SK-N-SH (cell line): ENCODE data around the gene KCND3. TPM values are rescaled to one million over a fixed set of nuclear protein-coding genes. Genes with fewer than 3 reads are reported as not detected.

ENCODE experiments used
- CTCF ChIA-PET: fragments of 300-600, 350-600 bp; formaldehyde crosslinking; extraction: SDS; loops from one replicate; lab custom pipeline; 2021; lab: Yijun Ruan, JAX
- POLR2A ChIA-PET: fragments of 350-600 bp; sonication (Branson Sonifier 250); formaldehyde crosslinking; extraction: SDS; loops from one replicate; lab custom pipeline; 2020; ENCODE audit warnings: antibody characterized with exemption, inconsistent platforms; lab: Yijun Ruan, JAX
- DNase-seq: peaks from one replicate; pipeline ENCODE4 v3.0.0; 2012
- H2AFZ ChIP-seq: fragments of 200-600 bp; sonication (generic); 2 replicates; pipeline ENCODE4 v1.8.1; 2016; ENCODE audit warnings: antibody characterized with exemption, mild to moderate bottlenecking, low read depth
- H3F3A ChIP-seq: fragments of 200-600 bp; sonication (generic); replicated peaks from 2 replicates; pipeline ENCODE3; 2016; ENCODE audit warnings: antibody characterized with exemption, mild to moderate bottlenecking; ENCODE audit not compliant: insufficient read depth
- H3K27ac ChIP-seq, 2 experiments: fragments of 200-500 bp in 1 of 2; fragments of 200-600 bp in 1 of 2; sonication (Bioruptor generic) in 1 of 2; sonication (generic), shearing (Covaris generic) in 1 of 2; 2 replicates each; pipeline versions ENCODE4 v1.5.1 to v1.6.1; 2014 to 2016; ENCODE audit warnings: low read depth in 2 of 2, inconsistent platforms in 1 of 2, low read length in 1 of 2, mild to moderate bottlenecking in 1 of 2, mixed read lengths in 1 of 2
- H3K27me3 ChIP-seq: fragments of 200-600 bp; sonication (generic), shearing (Covaris generic); 2 replicates; pipeline ENCODE4 v1.6.1; 2016; ENCODE audit warnings: mixed run types; ENCODE audit not compliant: insufficient read depth
- H3K36me3 ChIP-seq, 2 experiments: fragments of 200-500 bp in 1 of 2; fragments of 200-600 bp in 1 of 2; sonication (Bioruptor generic) in 1 of 2; sonication (generic) in 1 of 2; replicated peaks in 1 of 2; 2 replicates each; pipeline versions ENCODE3 to v1.5.1; 2014 to 2016; ENCODE audit warnings: low read length in 1 of 2, mild to moderate bottlenecking in 1 of 2; ENCODE audit not compliant: insufficient read depth in 2 of 2, control insufficient read depth in 1 of 2
- H3K4me1 ChIP-seq, 2 experiments: fragments of 200-500 bp in 1 of 2; fragments of 200-600 bp in 1 of 2; sonication (Bioruptor generic) in 1 of 2; sonication (generic), shearing (Covaris generic) in 1 of 2; 2 replicates each; pipeline versions ENCODE4 v1.5.1 to v1.6.1; 2014 to 2016; ENCODE audit warnings: low read depth in 1 of 2, low read length in 1 of 2, mixed run types in 1 of 2; ENCODE audit not compliant: insufficient read depth in 2 of 2, control insufficient read depth in 1 of 2
- H3K4me2 ChIP-seq: fragments of 200-600 bp; sonication (generic), shearing (Covaris generic); 2 replicates; pipeline ENCODE4 v1.6.1; 2017; ENCODE audit warnings: mixed run types
- H3K4me3 ChIP-seq, 2 experiments: fragments of 200-500 bp in 1 of 2; fragments of 200-600 bp in 1 of 2; sonication (Bioruptor generic) in 1 of 2; sonication (generic), shearing (Covaris generic) in 1 of 2; 2 replicates each; pipeline versions ENCODE4 v1.5.1 to v1.8.1; 2014 to 2016; ENCODE audit warnings: low read depth in 2 of 2, inconsistent platforms in 1 of 2, low read length in 1 of 2, mild to moderate bottlenecking in 1 of 2, mixed read lengths in 1 of 2, moderate library complexity in 1 of 2
- H3K79me2 ChIP-seq: fragments of 200-600 bp; sonication (generic); 2 replicates; pipeline ENCODE4 v1.8.1; 2017; ENCODE audit warnings: mild to moderate bottlenecking; ENCODE audit not compliant: insufficient read depth
- H3K9ac ChIP-seq: fragments of 200-600 bp; sonication (generic); 2 replicates; pipeline ENCODE4 v1.6.1; 2017; ENCODE audit warnings: mixed run types
- H3K9me2 ChIP-seq: fragments of 200-600 bp; sonication (generic); 2 replicates; pipeline ENCODE4 v1.6.1; 2017; ENCODE audit warnings: mixed run types
- H3K9me3 ChIP-seq: fragments of 200-600 bp; sonication (generic); 2 replicates; pipeline ENCODE4 v1.6.1; 2017; ENCODE audit warnings: mixed run types, mild to moderate bottlenecking, moderate library complexity
- H4K20me1 ChIP-seq: fragments of 200-600 bp; sonication (generic); 2 replicates; pipeline ENCODE4 v1.6.1; 2017; ENCODE audit warnings: mild to moderate bottlenecking, mixed run types; ENCODE audit not compliant: insufficient read depth
- CHD2 ChIP-seq: fragments of 150-350 bp; IDR thresholded peaks from 2 replicates; pipeline ENCODE4 v1.6.1; 2018; ENCODE audit warnings: low read length; ENCODE audit not compliant: partially characterized antibody
- ELF1 ChIP-seq: IDR thresholded peaks from 2 replicates; pipeline ENCODE4 v1.4.0; 2012
- EP300 ChIP-seq, 2 experiments: IDR thresholded peaks; 2 replicates each; pipeline versions ENCODE4 v1.4.0 to v1.6.1; 2012; ENCODE audit warnings: borderline replicate concordance in 1 of 2, low read depth in 1 of 2, low read length in 1 of 2
- EZH2phosphoT487 ChIP-seq: fragments of 200-600 bp; sonication (generic); IDR thresholded peaks from 2 replicates; pipeline ENCODE4 v1.6.1; 2017; ENCODE audit warnings: low read depth, mixed run types, mild to moderate bottlenecking, antibody characterized with exemption, moderate library complexity, borderline replicate concordance
- FOXJ3 ChIP-seq: sonication (generic); formaldehyde crosslinking; IDR thresholded peaks from 2 replicates; pipeline ENCODE4 v1.5.1; 2020; ENCODE audit warnings: mild to moderate bottlenecking, missing genetic modification reagents
- GABPA ChIP-seq: IDR thresholded peaks from 2 replicates; pipeline ENCODE4 v1.4.0; 2012; ENCODE audit warnings: low read depth, mild to moderate bottlenecking
- GATA2 ChIP-seq: sonication (generic); formaldehyde crosslinking; IDR thresholded peaks from 2 replicates; pipeline ENCODE4 v1.5.0; 2020; ENCODE audit warnings: mild to moderate bottlenecking, missing genetic modification reagents
- JUND ChIP-seq: IDR thresholded peaks from 2 replicates; pipeline ENCODE4 v1.4.0; 2012
- MEF2A ChIP-seq: IDR thresholded peaks from 2 replicates; pipeline ENCODE4 v1.4.0; 2012; ENCODE audit warnings: low read depth, borderline replicate concordance
- MXI1 ChIP-seq: IDR thresholded peaks from 2 replicates; pipeline ENCODE4 v1.6.1; 2012; ENCODE audit warnings: mild to moderate bottlenecking, low read depth, low read length, improper control_type of control experiment
- NFIC ChIP-seq: IDR thresholded peaks from 2 replicates; pipeline ENCODE4 v1.4.0; 2012; ENCODE audit warnings: borderline replicate concordance
- NRF1 ChIP-seq: IDR thresholded peaks from 2 replicates; pipeline ENCODE4 v1.6.1; 2012; ENCODE audit warnings: low read depth, mild to moderate bottlenecking, low read length
- POLR2AphosphoS5 ChIP-seq: IDR thresholded peaks from 2 replicates; pipeline ENCODE4 v1.6.1; 2012; ENCODE audit warnings: low read depth, low read length
- RAD21 ChIP-seq: IDR thresholded peaks from 2 replicates; pipeline ENCODE4 v1.6.1; 2012; ENCODE audit warnings: mild to moderate bottlenecking, low read length
- TCF12 ChIP-seq: IDR thresholded peaks from 2 replicates; pipeline ENCODE4 v1.4.0; 2012
- TEAD4 ChIP-seq: IDR thresholded peaks from 2 replicates; pipeline ENCODE4 v1.4.0; 2012; ENCODE audit warnings: mild to moderate bottlenecking, borderline replicate concordance; ENCODE audit not compliant: insufficient read depth
- YY1 ChIP-seq: IDR thresholded peaks from 2 replicates; pipeline ENCODE4 v1.4.0; 2012; ENCODE audit warnings: low read depth, mild to moderate bottlenecking
- WGBS: methylation state at CpG from one replicate; pipeline ENCODE4 v1.1.6; 2017; ENCODE audit warnings: low lambda C conversion rate; 5-methylcytosine and 5-hydroxymethylcytosine counted together
- polyA plus RNA-seq, 3 experiments: library from polyadenylated mRNA; depleted of rRNA; stranded (reverse); fragments of >200 nt; gene quantifications; 2 replicates each; pipeline ENCODE4 v1.2.3, GENCODE V29; 2012
- TF ChIP-seq, protein P1 (sequence below): IDR thresholded peaks from 2 replicates; pipeline ENCODE4 v1.4.0; 2012; ENCODE audit warnings: low read depth, borderline replicate concordance
- TF ChIP-seq, protein P2 (sequence below): fragments of 150-350 bp; IDR thresholded peaks from 2 replicates; pipeline ENCODE4 v1.6.1; 2016; ENCODE audit warnings: mild to moderate bottlenecking, low read depth, low read length
- TF ChIP-seq, protein P3 (sequence below): IDR thresholded peaks from 2 replicates; pipeline ENCODE4 v1.4.0; 2012; ENCODE audit warnings: low read depth, borderline replicate concordance
- TF ChIP-seq, protein P4 (sequence below): IDR thresholded peaks from 2 replicates; pipeline ENCODE4 v1.6.1; 2012; ENCODE audit warnings: mild to moderate bottlenecking, low read depth, low read length, moderate library complexity

KCND3 gene
- polyA plus RNA-seq, 1 of the 3 experiments (the other 2 are of a cell fraction): not detected

DNA sequence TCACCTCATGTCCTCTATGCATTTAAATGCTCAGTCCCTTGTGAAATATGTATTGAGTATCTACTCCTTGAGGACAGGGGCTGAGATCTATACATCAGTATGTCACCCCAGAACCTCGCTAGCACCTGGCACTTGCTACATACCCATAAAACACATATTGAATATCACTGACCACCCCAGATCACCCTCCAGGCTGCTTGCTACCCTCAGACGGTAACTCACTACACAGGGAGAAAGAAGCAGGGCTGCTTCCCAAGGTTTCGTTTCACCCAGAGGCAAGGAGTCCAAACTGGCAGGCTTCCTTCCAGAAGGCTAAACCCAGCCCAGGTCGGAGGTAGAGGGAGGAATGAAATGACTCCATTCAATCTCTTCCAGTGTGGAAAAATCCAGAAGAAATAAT, 258.8 kb downstream of the KCND3 start (continued):
- TF ChIP-seq EZH2phosphoT487 (no peak), NRF1 (no peak), GABPA (no peak)
- TF ChIP-seq, protein P1, sequence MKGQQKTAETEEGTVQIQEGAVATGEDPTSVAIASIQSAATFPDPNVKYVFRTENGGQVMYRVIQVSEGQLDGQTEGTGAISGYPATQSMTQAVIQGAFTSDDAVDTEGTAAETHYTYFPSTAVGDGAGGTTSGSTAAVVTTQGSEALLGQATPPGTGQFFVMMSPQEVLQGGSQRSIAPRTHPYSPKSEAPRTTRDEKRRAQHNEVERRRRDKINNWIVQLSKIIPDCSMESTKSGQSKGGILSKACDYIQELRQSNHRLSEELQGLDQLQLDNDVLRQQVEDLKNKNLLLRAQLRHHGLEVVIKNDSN: no peak

DNA sequence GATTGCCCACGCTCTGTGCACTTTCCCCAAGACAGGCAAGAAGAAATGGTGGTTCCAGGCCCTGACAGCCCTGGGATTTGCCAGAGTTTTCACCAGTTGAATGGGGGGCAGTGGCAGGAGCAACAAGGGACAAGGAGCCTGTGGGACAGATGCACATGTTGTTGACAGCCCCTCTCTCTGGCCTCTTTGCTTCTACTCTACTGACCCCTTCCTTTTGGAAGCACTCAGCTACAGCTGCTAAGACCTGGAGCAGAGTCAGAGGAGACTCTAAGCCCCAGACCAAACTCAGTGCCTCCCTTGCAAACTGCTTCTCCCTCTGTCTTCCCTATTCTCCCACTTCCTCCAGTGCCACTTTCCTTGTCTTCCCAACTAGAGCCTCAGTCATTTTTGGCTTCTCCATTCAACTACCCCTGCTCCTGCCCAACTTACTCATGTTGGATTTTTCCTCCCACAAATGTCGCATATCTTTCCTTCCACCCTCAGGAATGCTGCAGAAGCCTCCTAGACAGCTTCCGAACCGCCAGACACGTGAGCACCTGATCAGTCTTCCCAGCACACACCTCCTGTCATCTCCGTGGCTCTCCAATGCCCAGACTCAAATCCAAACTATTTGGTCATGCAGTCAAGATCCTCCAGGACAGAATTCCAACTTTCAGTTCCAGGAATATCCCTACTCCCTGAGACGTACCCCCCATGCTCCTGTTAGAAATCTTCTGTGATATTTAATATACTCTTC, 259.4 kb downstream of the KCND3 start:
- H3K27me3 ChIP-seq: no peaks in the 10 kb centered on the region
- no peaks in the 10 kb centered on the region for H4K20me1 ChIP-seq
- H3F3A ChIP-seq: no peaks in the 10 kb centered on the region
- H3K36me3 ChIP-seq: no peaks in the 10 kb centered on the region
- H3K9me2 ChIP-seq: no peaks in the 10 kb centered on the region
- no peak for DNase-seq
- H3K9ac ChIP-seq: no peak overlapping the region
- H3K4me1 ChIP-seq: no peaks in the 10 kb centered on the region
- ChIA-PET CTCF (interaction anchor here (1.2 to 2.4 kb wide), 2 partner anchors 9 to 14 kb away, joined by 4 to 7 read pairs; partner anchors contain the start of gene INKA2), POLR2A (no interaction called here)
- TF ChIP-seq GATA2 (CRISPR knock-in tag): no peak
- TF ChIP-seq POLR2AphosphoS5: no peak
- TF ChIP-seq NFIC: no peak
- TF ChIP-seq YY1: no peak
- no peak for TF ChIP-seq TCF12
- TF ChIP-seq MEF2A: no peak
- TF ChIP-seq RAD21: no peak
- TF ChIP-seq, protein P2, sequence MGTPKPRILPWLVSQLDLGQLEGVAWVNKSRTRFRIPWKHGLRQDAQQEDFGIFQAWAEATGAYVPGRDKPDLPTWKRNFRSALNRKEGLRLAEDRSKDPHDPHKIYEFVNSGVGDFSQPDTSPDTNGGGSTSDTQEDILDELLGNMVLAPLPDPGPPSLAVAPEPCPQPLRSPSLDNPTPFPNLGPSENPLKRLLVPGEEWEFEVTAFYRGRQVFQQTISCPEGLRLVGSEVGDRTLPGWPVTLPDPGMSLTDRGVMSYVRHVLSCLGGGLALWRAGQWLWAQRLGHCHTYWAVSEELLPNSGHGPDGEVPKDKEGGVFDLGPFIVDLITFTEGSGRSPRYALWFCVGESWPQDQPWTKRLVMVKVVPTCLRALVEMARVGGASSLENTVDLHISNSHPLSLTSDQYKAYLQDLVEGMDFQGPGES: no peak
- TF ChIP-seq, protein P3, sequence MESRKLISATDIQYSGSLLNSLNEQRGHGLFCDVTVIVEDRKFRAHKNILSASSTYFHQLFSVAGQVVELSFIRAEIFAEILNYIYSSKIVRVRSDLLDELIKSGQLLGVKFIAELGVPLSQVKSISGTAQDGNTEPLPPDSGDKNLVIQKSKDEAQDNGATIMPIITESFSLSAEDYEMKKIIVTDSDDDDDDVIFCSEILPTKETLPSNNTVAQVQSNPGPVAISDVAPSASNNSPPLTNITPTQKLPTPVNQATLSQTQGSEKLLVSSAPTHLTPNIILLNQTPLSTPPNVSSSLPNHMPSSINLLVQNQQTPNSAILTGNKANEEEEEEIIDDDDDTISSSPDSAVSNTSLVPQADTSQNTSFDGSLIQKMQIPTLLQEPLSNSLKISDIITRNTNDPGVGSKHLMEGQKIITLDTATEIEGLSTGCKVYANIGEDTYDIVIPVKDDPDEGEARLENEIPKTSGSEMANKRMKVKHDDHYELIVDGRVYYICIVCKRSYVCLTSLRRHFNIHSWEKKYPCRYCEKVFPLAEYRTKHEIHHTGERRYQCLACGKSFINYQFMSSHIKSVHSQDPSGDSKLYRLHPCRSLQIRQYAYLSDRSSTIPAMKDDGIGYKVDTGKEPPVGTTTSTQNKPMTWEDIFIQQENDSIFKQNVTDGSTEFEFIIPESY: no peak
- TF ChIP-seq CHD2: no peak
- no peak for TF ChIP-seq ELF1
- TF ChIP-seq, protein P4, sequence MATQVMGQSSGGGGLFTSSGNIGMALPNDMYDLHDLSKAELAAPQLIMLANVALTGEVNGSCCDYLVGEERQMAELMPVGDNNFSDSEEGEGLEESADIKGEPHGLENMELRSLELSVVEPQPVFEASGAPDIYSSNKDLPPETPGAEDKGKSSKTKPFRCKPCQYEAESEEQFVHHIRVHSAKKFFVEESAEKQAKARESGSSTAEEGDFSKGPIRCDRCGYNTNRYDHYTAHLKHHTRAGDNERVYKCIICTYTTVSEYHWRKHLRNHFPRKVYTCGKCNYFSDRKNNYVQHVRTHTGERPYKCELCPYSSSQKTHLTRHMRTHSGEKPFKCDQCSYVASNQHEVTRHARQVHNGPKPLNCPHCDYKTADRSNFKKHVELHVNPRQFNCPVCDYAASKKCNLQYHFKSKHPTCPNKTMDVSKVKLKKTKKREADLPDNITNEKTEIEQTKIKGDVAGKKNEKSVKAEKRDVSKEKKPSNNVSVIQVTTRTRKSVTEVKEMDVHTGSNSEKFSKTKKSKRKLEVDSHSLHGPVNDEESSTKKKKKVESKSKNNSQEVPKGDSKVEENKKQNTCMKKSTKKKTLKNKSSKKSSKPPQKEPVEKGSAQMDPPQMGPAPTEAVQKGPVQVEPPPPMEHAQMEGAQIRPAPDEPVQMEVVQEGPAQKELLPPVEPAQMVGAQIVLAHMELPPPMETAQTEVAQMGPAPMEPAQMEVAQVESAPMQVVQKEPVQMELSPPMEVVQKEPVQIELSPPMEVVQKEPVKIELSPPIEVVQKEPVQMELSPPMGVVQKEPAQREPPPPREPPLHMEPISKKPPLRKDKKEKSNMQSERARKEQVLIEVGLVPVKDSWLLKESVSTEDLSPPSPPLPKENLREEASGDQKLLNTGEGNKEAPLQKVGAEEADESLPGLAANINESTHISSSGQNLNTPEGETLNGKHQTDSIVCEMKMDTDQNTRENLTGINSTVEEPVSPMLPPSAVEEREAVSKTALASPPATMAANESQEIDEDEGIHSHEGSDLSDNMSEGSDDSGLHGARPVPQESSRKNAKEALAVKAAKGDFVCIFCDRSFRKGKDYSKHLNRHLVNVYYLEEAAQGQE: no peak
- TF ChIP-seq JUND: no peak
- TF ChIP-seq EZH2phosphoT487: no peak
- TF ChIP-seq NRF1: no peak
- TF ChIP-seq, protein P1: no peak
- TF ChIP-seq TEAD4: no peak
- no peak for TF ChIP-seq MXI1
- no peak for TF ChIP-seq FOXJ3 (CRISPR knock-in tag)
- TF ChIP-seq EP300 (IDR thresholded peaks at IDR 0.05; ENCODE audit: borderline replicate concordance in 1 of 2, low read depth in 1 of 2, low read length in 1 of 2): no peak
- no peak overlapping the region for H2AFZ ChIP-seq
- H3K79me2 ChIP-seq: no peaks in the 10 kb centered on the region
- WGBS: 82% methylated on average over 6 of the region's 7 CpGs
- H3K27ac ChIP-seq: no peak overlapping the region
- H3K4me3 ChIP-seq: no peak overlapping the region
- no peaks in the 10 kb centered on the region for H3K9me3 ChIP-seq
- no peak overlapping the region for H3K4me2 ChIP-seq
